Posterior vena cava (tissue), 2 donors: ENCODE results near the gene GRAMD1B. TPM values are rescaled to one million over a fixed set of nuclear protein-coding genes. Genes with fewer than 3 reads are reported as not detected.
"Not testable (repeated sequence)": the region's sequence is repeated elsewhere in the genome, so short reads cannot be mapped to it uniquely, and the experiment has no call there.

ENCODE experiments used
- DNase-seq: peaks from one replicate; pipeline ENCODE4 v3.0.0-alpha.2; 2020; ENCODE audit warnings: low spot score
- intact Hi-C, 2 donors: fragments of 100-400 bp; cut with DNase I; formaldehyde crosslinking; loops; one replicate each; pipeline versions ENCODE4 v1.14.1 to v1.14.2; 2022 to 2023
- total RNA-seq, 2 donors: library from RNA; stranded (reverse); fragmentation: NEBNext Ultra II Directional; extraction: Animal tissue kit (Norgen Biotek cat#: 25700); gene quantifications; one replicate each; pipeline ENCODE4 v1.2.1, GENCODE V29; 2021
- donor health status: DM: yes; HTN: yes; CAD: no.
- donor health status: DM: yes; HTN: yes; CAD: no.

GRAMD1B gene
- total RNA-seq, 2 donors from 2014 or later: 3.3 to 5.9 TPM

GRCh38 chr11:123572791-123573190 lies 142.7 kb downstream of the GRAMD1B start:
- DNase-seq: not testable (repeated sequence)
- intact Hi-C loops: loop anchor here in 1 of 2 donors (10.0 kb wide), 1 partner anchor 58 kb away; no protein-coding TSS in a partner anchor

DNA sequence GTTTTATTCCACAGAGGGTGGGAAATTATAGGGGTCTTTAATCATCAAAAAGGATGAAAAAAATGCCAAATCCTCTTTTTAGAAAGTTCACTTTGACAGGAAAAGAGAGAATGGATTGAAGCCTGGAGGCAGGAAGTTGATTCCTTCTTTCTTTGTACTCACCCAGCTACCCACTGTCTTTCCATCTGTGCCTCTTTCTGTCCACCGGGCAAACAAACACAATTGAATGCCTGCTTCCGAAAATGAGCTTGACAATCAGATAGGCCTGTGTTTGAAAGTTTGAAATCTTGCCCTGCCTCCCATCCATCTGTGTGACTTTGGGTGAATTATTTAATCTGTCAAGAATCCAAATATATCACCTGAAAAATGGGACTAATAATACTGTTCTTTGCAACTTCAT lies 143.2 kb downstream of the GRAMD1B start:
- intact Hi-C loops: loop anchor here in 1 of 2 donors (10.0 kb wide), 1 partner anchor 58 kb away; no protein-coding TSS in a partner anchor
- DNase-seq: no peak

- intact Hi-C loops: loop anchor here (5.0 to 10.0 kb wide), 2 partner anchors 61 to 63 kb away; no protein-coding TSS in a partner anchor
- DNase-seq: no peak
Measured at GRCh38 chr11:123575441-123575840, 145.4 kb downstream of the GRAMD1B start.

DNA sequence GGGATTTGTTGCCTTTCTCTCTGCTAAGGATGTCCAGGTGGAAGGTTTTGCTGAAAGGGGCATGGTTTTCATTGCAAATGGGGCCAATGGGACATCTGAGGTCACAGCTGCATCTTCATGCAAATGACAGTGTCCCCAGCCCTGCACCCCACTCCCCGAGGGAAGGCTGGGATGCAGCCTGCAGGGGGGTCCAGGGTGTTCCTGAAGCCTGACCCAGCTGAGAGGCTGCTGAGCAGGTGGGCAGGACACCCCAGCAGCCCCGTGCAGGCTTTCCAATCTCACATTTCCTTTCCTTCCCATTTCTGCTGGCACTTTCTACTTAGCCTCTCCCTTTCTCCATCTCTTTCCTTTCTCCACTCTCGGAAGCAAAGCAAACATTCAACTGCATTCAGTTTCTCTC lies 146.0 kb downstream of the GRAMD1B start:
- intact Hi-C loops: loop anchor here (5.0 to 10.0 kb wide), 2 partner anchors 61 to 64 kb away; no protein-coding TSS in a partner anchor
- DNase-seq: no peak

- DNase-seq: no peak
- intact Hi-C loops: loop anchor here (5.0 to 10.0 kb wide), 2 partner anchors 62 to 64 kb away; no protein-coding TSS in a partner anchor
Measured at GRCh38 chr11:123576501-123576900, 146.4 kb downstream of the GRAMD1B start.

GRCh38 chr11:123577081-123577598 lies 147.1 kb downstream of the GRAMD1B start:
- intact Hi-C loops: loop anchor here (5.0 to 10.0 kb wide), 2 partner anchors 62 to 65 kb away; no protein-coding TSS in a partner anchor

GRCh38 chr11:123578778-123579481 lies 148.9 kb downstream of the GRAMD1B start:
- intact Hi-C loops: loop anchor here (5.0 to 10.0 kb wide), 2 partner anchors 64 to 67 kb away; no protein-coding TSS in a partner anchor

More at GRCh38 chr11:123577081-123577598, 147.1 kb downstream of the GRAMD1B start:
- peak; percentile 91 for DNase-seq

DNA sequence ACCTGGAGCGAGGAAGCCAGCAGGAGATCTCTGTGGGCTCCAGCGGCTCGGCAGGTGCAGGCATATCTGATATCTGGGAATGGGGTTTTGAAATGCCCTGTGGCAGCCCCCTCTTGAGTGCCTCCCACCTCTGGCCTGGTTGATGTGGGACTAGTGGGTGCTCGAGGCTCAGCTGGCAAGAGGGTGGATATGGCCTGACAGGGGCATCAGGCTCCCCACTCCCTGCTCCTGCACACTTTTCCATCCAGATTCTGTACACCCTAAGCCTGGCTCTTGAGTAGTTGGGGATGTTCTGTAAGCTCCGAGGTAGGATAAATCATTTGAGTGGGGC lies 149.4 kb downstream of the GRAMD1B start:
- no peak for DNase-seq
- intact Hi-C loops: loop anchor here (5.0 to 10.0 kb wide), 2 partner anchors 65 to 67 kb away; no protein-coding TSS in a partner anchor

More at GRCh38 chr11:123578778-123579481, 148.9 kb downstream of the GRAMD1B start:
- no peak for DNase-seq

DNA sequence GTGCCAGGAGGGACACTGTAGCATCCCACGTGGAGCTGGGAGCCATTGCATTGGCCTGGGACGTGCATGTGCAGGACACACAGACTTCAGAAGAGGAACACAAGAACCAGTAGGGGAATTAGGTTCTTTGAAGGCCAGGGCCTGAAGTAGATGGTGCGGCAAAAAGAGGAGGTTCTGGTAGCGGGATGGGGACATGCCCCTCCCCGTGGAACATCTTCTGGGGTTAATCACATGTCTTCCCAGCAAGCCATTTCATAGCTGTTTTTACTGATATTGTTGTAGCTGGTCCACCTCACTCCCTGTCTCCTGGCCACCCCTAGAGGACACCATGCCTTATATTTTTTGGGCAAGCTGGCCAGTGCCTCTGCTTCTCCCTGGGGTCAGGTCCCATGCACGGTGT lies 150.1 kb downstream of the GRAMD1B start:
- intact Hi-C loops: no loop called here
- DNase-seq: no peak

DNA sequence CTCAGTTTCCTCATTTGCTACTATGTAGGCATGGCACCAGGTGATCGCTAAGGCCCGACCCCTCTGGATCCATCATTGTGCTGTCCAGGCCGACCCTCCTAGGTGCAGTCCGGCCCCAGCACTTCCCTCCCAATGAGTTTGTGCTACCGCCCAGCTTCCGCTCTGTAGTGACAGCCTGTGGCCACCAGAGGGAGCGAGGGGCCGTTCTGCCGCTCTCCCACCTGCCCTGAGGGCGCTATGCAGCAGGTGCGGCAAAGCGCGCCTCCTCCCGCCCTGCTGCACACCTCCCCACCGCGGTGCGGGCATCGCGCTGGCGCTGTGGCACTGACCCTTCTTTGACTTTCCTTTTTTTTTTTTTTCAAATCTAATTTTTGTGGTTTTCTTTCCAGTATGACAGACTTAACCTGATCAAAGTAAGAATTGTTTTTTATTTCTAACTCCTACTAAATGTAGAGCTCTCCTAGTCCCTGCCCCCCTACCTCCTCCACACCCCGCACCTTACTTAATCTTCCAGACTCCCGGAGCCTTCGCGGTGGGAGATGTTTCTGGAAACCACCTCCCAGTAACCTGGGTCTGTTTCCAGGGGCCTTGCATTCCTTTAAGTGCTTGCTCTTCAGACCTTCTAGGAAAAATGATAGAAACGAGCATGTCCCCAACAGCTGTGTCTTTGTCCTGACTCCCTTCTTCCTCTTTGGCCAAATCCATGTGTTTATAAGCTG lies 150.6 kb downstream of the GRAMD1B start:
- DNase-seq: no peak
- intact Hi-C loops: no loop called here

- intact Hi-C loops: no loop called here
- DNase-seq: no peak
Measured at GRCh38 chr11:123581651-123582399, 151.8 kb downstream of the GRAMD1B start.

DNA sequence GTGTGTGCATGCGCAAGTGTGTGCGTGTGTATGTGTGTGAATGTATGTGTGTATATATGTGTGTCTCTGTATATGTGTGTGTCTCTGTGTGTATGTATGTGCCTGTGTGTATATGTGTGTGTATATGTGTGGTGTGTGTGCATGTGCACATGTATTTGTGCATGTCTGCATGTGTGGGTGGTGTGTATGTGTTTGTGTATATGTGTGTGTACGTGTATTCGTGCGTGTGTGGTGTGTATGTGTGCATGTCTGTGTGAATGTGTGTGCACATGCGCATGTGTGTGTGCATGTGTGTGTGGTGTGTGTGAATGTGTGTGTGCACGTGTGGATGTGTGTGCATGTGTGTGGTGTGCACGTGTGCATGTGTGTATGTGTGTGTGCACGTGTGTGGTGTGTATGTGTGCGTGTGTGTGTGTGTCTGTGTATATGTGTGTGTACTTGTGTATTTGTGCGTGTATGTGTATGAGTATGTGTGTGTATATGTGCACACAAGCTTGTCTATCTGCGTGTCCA lies 153.0 kb downstream of the GRAMD1B start:
- intact Hi-C loops: no loop called here

GRCh38 chr11:123584186-123584585 lies 154.1 kb downstream of the GRAMD1B start:
- intact Hi-C loops: no loop called here
- no peak for DNase-seq

More for the DNA sequence above, 153.0 kb downstream of the GRAMD1B start:
- no peak for DNase-seq

GRCh38 chr11:123584737-123585136 lies 154.7 kb downstream of the GRAMD1B start:
- intact Hi-C loops: no loop called here
- DNase-seq: no peak

DNA sequence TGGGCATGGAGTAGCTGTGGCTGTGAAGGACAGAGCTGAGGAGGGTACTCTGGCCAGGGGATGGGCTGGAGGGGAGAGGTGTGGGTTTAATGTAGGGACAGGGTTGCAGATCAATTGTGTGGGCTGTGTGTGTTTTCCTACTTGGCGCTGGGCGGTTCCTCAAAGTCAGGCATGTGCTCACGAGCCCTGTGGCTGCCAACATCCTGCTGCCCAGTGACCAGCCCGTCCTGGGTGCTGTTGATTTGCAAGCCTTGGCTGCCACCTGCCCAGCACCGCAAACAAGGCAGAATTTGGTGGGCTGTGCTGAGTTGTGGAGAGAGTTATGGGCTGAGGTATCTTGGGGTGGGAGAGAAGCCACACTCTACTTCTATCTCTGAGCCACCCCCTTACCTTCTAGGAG lies 155.1 kb downstream of the GRAMD1B start:
- DNase-seq: no peak
- intact Hi-C loops: no loop called here

- no peak for DNase-seq
Measured at GRCh38 chr11:123585706-123586105, 155.6 kb downstream of the GRAMD1B start.

GRCh38 chr11:123586568-123586967 lies 156.5 kb downstream of the GRAMD1B start:
- intact Hi-C loops: no loop called here
- DNase-seq: no peak

More at GRCh38 chr11:123585706-123586105, 155.6 kb downstream of the GRAMD1B start:
- intact Hi-C loops: no loop called here

GRCh38 chr11:123587044-123587443 lies 157.0 kb downstream of the GRAMD1B start:
- intact Hi-C loops: no loop called here

DNA sequence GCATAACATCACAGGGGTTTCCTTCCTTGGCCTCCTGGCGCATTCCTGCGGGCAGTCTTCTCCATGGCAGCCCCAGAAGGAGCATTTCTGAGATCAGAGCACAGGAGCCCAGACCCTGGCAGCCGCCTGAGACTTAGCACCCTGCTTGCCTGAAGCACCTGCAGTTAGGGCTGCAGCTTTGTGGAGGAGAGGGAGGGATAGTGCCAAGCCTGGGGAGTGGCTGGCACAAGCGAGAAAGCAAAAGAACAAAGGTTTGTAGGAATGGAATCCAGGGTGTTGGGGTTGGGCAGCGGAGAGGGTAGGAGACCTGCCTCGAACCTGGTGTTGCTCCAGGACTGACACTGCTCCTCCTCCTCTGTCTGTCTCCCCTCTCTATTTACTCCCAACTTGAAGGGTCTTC lies 157.5 kb downstream of the GRAMD1B start:
- intact Hi-C loops: no loop called here
- DNase-seq: no peak

More at GRCh38 chr11:123587044-123587443, 157.0 kb downstream of the GRAMD1B start:
- no peak for DNase-seq
